Activated T-cell treated with anti-CD3 and anti-CD28 coated beads, Interleukin-2, amount 50 U/mL, for 72 hours (primary cell): Measurements from ENCODE around the gene TRABD2B. TPM values are rescaled to one million over a fixed set of nuclear protein-coding genes. Genes with fewer than 3 reads are reported as not detected.

Experiments
- ATAC-seq, 2 donors: fragments of 150-1000 bp; cut with Tn5 transposase; replicated peaks in 1 of 2; 2 replicates each; pipeline ENCODE4 v1.10.0; 2021; ENCODE audit warnings: moderate library complexity in 2 of 2, mild to moderate bottlenecking in 1 of 2
- DNase-seq, 2 donors: peaks; one replicate each; pipeline ENCODE4 v3.0.0; 2021 to 2022; ENCODE audit warnings: mixed read lengths in 1 of 2
- H3K27ac Mint-ChIP-seq: one replicate; pipeline ENCODE4 v1.8.0; 2022; ENCODE audit warnings: mild to moderate bottlenecking, moderate library complexity, mixed read lengths
- H3K27me3 Mint-ChIP-seq: one replicate; pipeline ENCODE4 v1.8.0; 2022; ENCODE audit warnings: low read depth, mixed read lengths
- H3K36me3 Mint-ChIP-seq, 2 donors: one replicate each; pipeline ENCODE4 v1.8.0; 2022; ENCODE audit warnings: mixed read lengths in 2 of 2, mild to moderate bottlenecking in 1 of 2; ENCODE audit not compliant: insufficient read depth in 2 of 2
- H3K4me1 Mint-ChIP-seq: one replicate; pipeline ENCODE4 v1.8.0; 2022; ENCODE audit warnings: low read depth, mixed read lengths
- H3K4me3 Mint-ChIP-seq, 2 donors: one replicate each; pipeline ENCODE4 v1.8.0; 2022; ENCODE audit warnings: mild to moderate bottlenecking in 2 of 2, mixed read lengths in 2 of 2, moderate library complexity in 2 of 2
- H3K9me3 Mint-ChIP-seq, 2 donors: one replicate each; pipeline ENCODE4 v1.8.0; 2022; ENCODE audit warnings: mixed read lengths in 2 of 2
- total RNA-seq, 2 donors: library from RNA; stranded (reverse); gene quantifications; one replicate each; pipeline ENCODE4 v1.2.3, GENCODE V29; 2022

The TRABD2B gene
- total RNA-seq, 2 donors from 2014 or later = not detected

GRCh38 chr1:47887475-47888293, 109.5 kb downstream of the TRABD2B start:
- H3K27ac Mint-ChIP-seq = no peak overlapping the region
- H3K36me3 Mint-ChIP-seq = no peaks in the 10 kb centered on the region
- H3K9me3 Mint-ChIP-seq = no peaks in the 10 kb centered on the region
- DNase-seq = no peak
- H3K4me3 Mint-ChIP-seq = no peak overlapping the region
- no peak for ATAC-seq
- H3K4me1 Mint-ChIP-seq = no peaks in the 10 kb centered on the region
- peaks cover 10% of the 10 kb centered on the region for H3K27me3 Mint-ChIP-seq

GRCh38 chr1:47887060-47887459, 110.1 kb downstream of the TRABD2B start:
- DNase-seq = no peak
- Mint-ChIP-seq H3K27me3 (peaks cover 10% of the 10 kb centered on the region), H3K9me3 (no peaks in the 10 kb centered on the region), H3K4me3 (no peak overlapping the region), H3K4me1 (no peaks in the 10 kb centered on the region), H3K27ac (no peak overlapping the region), H3K36me3 (no peaks in the 10 kb centered on the region)
- no peak for ATAC-seq

- no peak for ATAC-seq
- Mint-ChIP-seq H3K27me3 (peaks cover 10% of the 10 kb centered on the region), H3K4me1 (no peaks in the 10 kb centered on the region), H3K4me3 (no peak overlapping the region), H3K9me3 (no peaks in the 10 kb centered on the region), H3K36me3 (no peaks in the 10 kb centered on the region), H3K27ac (no peak overlapping the region)
- no peak for DNase-seq
These were observed 111.0 kb downstream of the TRABD2B start for GRCh38 chr1:47886141-47886540.

GRCh38 chr1:47885062-47885830, 111.9 kb downstream of the TRABD2B start:
- Mint-ChIP-seq H3K27ac (no peak overlapping the region), H3K4me1 (no peaks in the 10 kb centered on the region), H3K36me3 (no peaks in the 10 kb centered on the region), H3K27me3 (peaks cover 10% of the 10 kb centered on the region), H3K4me3 (no peak overlapping the region), H3K9me3 (no peaks in the 10 kb centered on the region)
- ATAC-seq (no peak), DNase-seq (no peak)

- no peaks in the 10 kb centered on the region for H3K36me3 Mint-ChIP-seq
- no peaks in the 10 kb centered on the region for H3K4me1 Mint-ChIP-seq
- no peak overlapping the region for H3K27ac Mint-ChIP-seq
- peaks cover 8% of the 10 kb centered on the region for H3K27me3 Mint-ChIP-seq
- no peaks in the 10 kb centered on the region for H3K9me3 Mint-ChIP-seq
- DNase-seq (no peak), ATAC-seq (no peak)
- no peak overlapping the region for H3K4me3 Mint-ChIP-seq
These were observed 113.2 kb downstream of the TRABD2B start for GRCh38 chr1:47883963-47884362.

- Mint-ChIP-seq H3K4me1 (no peaks in the 10 kb centered on the region), H3K27me3 (peaks cover 3% of the 10 kb centered on the region), H3K27ac (no peak overlapping the region), H3K9me3 (no peaks in the 10 kb centered on the region), H3K36me3 (no peaks in the 10 kb centered on the region), H3K4me3 (no peak overlapping the region)
- ATAC-seq (no peak), DNase-seq (no peak)
These were observed 115.4 kb downstream of the TRABD2B start for GRCh38 chr1:47881505-47882442.

DNA sequence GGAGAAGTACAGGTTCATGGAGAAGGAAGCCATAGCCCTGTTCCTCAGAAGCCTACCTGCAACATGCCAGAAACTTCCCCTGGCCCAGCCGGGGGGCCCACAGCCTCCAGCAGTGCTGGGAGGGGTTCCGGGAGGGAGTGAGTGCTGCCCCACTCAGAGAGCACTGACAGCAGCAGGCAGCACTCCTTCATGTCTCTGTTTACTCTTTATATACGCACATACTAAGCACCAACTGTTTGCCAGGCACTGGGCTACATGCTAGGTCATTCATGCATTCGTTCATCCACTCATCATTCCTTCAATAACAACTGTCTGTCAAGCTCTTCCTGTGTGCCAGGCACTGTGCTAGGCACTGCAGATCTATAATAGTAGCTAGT, 120.6 kb downstream of the TRABD2B start:
- H3K9me3 Mint-ChIP-seq = no peaks in the 10 kb centered on the region
- peaks cover 7% of the 10 kb centered on the region for H3K27me3 Mint-ChIP-seq
- no peak for ATAC-seq
- no peak overlapping the region for H3K4me3 Mint-ChIP-seq
- no peaks in the 10 kb centered on the region for H3K4me1 Mint-ChIP-seq
- H3K27ac Mint-ChIP-seq = no peak overlapping the region
- H3K36me3 Mint-ChIP-seq = no peaks in the 10 kb centered on the region
- no peak for DNase-seq

- H3K9me3 Mint-ChIP-seq = no peaks in the 10 kb centered on the region
- peak in 1 of 2 donors; percentile 5 for ATAC-seq
- no peaks in the 10 kb centered on the region for H3K36me3 Mint-ChIP-seq
- no peak overlapping the region for H3K27ac Mint-ChIP-seq
- H3K27me3 Mint-ChIP-seq = peaks cover 7% of the 10 kb centered on the region
- no peaks in the 10 kb centered on the region for H3K4me1 Mint-ChIP-seq
- no peak overlapping the region for H3K4me3 Mint-ChIP-seq
- DNase-seq = no peak
These were observed 121.2 kb downstream of the TRABD2B start for GRCh38 chr1:47875831-47876586.

GRCh38 chr1:47875036-47875435, 122.1 kb downstream of the TRABD2B start:
- no peak overlapping the region for H3K4me3 Mint-ChIP-seq
- H3K9me3 Mint-ChIP-seq = no peaks in the 10 kb centered on the region
- H3K27ac Mint-ChIP-seq = no peak overlapping the region
- ATAC-seq = no peak
- no peaks in the 10 kb centered on the region for H3K4me1 Mint-ChIP-seq
- no peak for DNase-seq
- no peaks in the 10 kb centered on the region for H3K36me3 Mint-ChIP-seq
- H3K27me3 Mint-ChIP-seq = peaks cover 7% of the 10 kb centered on the region

DNA sequence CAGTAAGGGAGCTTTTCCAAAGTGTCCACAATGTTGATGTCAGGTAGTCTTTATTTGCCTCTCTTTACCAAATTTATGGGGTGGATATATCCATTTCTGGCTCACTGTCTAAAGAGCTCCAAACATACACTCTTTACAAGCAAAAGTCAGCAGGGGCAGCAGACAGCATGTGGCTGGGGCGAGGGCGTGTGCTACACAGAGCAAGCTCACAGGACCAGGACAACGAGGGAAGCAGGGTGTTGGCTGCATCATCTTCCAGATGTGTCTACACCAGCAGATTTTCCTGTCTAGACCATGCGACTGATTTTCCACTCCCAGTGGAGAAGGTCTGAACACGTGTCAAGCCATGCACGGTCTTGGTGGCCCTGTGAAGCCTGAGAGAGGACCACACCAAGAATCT, 123.8 kb downstream of the TRABD2B start:
- Mint-ChIP-seq H3K27me3 (peaks cover 17% of the 10 kb centered on the region), H3K4me3 (no peak overlapping the region), H3K4me1 (no peaks in the 10 kb centered on the region), H3K9me3 (no peaks in the 10 kb centered on the region), H3K27ac (no peak overlapping the region), H3K36me3 (no peaks in the 10 kb centered on the region)
- no peak for ATAC-seq
- no peak for DNase-seq

DNA sequence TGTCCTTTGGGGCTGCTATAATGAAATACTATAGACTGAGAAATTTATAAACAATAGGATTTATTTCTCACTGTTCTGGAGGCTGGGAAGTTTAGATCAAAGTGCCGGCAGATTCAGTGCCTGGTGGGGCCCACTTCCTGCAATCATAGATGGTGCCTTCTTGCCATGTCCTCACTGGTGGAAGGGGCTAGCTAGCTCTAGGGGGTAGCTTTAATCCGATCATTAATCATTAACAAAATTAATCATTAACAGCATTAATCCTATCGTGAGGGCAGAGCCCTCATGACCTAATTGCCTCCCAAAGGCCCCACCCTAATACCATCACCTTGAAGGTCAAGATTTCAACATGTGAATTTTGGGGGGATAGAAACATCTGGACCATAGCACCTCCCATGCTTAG, 124.3 kb downstream of the TRABD2B start:
- Mint-ChIP-seq H3K27ac (no peak overlapping the region), H3K27me3 (peaks cover 17% of the 10 kb centered on the region), H3K4me3 (no peak overlapping the region), H3K36me3 (no peaks in the 10 kb centered on the region), H3K4me1 (no peaks in the 10 kb centered on the region), H3K9me3 (no peaks in the 10 kb centered on the region)
- no peak for DNase-seq
- no peak for ATAC-seq

GRCh38 chr1:47871799-47872353, 125.3 kb downstream of the TRABD2B start:
- Mint-ChIP-seq H3K9me3 (no peaks in the 10 kb centered on the region), H3K4me3 (no peak overlapping the region), H3K27ac (no peak overlapping the region), H3K4me1 (no peaks in the 10 kb centered on the region), H3K27me3 (peaks cover 21% of the 10 kb centered on the region), H3K36me3 (no peaks in the 10 kb centered on the region)
- DNase-seq = no peak
- no peak for ATAC-seq
